ENCODE results near the gene SLC1A4. TPM values are rescaled to one million over a fixed set of nuclear protein-coding genes. Genes with fewer than 3 reads are reported as not detected.

The SLC1A4 gene
- total RNA-seq, 1 donor from 2014 or later = 9.9 TPM

GRCh38 chr2:65055422-65056214 lies 66.4 kb downstream of the SLC1A4 start:
- DNase-seq = no peak

DNA sequence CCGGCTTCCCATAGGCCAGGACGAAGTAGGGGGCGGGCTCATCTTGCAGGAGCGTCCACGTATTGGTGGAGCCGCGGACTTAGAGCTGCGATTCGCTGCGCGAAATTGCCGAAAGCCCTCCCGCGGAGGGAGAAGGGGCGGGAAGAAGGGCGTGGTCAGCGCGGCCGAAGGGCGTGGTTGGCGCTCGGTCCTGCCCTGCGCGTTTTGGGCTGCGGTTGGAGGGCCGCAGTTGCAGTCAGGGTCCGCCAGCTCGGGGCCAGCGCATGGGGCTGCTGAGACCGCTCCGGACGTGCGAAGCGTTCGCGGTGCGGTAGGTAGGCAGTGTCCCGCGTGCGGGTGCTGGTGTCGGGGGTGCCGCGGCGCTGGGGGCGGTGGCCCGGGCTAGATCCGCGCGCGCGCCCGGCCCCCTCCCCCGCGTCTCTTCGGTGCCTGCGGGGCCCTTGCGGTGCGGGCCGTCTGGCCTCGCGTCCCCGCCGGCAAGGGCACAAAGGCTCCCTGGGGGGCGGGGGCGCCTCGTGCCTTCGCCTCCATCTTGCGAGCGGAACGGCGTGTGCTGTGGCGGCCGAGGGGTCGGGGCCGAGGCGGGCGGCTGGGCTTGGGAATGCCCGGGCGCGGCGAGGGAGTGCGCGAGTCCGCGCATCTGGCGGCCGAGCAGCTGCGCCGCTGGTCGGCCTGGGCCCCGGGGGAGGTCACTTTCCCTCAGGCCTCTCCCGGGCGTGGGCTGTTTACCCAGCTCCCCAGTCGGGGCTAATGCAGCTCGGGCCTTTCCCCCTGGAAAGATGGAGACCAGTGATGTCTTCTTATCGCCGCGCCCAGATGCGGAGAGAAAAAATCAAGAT lies 67.2 kb downstream of the SLC1A4 start, which contains the start of gene CEP68:
Gene CEP68, plus strand, starts transcription at position 202 of the 839 bp plus-strand sequence. CDS start 13,029 bp downstream, outside the sequence.
- DNase-seq = peak; percentile 94

GRCh38 chr2:65057054-65057375 lies 67.8 kb downstream of the SLC1A4 start:
- DNase-seq = no peak

GRCh38 chr2:65057391-65058052 lies 68.3 kb downstream of the SLC1A4 start:
- DNase-seq = no peak

DNA sequence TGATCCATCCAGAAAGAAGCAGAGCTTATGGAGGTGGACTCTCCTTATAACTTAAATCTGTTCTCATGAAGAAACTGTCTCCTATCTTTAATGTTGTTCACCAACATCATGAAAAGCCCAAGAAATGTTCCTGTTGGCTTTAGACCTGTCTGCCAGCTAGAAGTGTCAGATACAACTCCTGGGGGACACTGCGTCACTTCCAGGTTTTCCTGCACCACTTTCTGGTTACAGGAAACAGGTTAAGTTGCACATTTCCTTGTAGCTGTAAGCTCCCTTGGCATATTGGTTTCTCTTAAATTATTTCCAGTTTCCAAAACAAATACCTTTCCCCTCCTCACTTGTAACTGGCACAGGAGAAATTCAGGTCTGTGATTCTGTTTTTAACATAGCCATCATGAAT lies 69.9 kb downstream of the SLC1A4 start:
- DNase-seq = no peak

DNA sequence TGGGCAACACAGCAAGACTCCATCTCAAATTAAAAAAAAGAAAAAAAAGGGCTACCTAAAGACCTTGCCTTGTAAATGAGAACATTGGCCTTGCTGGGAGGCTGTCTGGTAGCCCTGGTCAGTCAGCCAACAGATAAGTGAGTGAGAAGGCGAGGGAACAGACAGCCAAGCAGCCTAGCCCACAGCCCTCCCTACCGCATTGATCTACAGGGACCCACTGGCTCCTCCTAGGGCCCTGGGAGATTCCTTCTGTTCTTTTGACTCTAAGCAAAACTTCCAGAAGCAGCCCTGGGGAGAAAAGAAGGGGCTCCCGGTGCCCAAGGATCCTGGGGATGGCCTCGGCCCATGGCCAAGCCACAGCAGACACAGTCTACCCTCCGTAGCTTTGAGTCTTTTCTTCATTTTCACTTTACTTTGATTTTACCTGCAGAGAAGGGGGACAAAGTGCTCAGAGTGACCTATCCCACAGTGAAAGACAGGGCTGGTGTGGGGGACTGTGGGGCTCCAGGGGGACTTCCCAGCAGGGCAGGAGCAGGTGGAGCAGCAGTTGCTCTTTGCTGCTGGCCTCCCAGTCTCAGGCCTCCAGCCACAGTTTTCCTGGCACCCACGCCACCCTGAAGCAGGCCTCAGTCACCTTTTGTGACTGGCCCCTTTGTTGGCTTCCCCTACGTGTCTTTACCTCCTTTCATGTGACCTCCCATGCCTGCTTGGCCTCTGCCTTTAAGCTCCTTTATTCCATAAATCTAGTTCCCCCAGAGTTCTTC lies 72.1 kb downstream of the SLC1A4 start:
- no peak for DNase-seq

DNA sequence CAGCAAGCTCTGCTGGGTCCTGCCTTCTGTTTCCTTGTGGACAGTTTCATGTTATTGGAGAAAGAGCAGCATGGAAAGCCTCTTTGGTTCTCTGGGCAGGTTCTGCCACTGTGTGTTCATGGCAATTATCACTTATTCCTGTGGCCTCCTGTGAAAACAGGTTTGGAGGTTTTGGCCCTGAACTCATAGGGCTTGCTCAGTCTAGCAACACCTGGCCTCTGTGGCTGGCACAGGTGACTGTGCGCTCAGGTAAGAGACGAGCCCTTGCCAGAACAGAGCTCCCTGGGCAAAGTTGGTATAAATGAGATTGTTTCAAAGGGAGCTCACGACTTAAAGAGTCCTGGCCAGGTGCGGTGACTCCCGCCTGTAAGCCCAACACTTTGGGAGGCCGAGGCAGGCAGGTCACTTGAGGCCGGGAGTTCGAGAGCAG lies 72.7 kb downstream of the SLC1A4 start:
- no peak for DNase-seq

DNA sequence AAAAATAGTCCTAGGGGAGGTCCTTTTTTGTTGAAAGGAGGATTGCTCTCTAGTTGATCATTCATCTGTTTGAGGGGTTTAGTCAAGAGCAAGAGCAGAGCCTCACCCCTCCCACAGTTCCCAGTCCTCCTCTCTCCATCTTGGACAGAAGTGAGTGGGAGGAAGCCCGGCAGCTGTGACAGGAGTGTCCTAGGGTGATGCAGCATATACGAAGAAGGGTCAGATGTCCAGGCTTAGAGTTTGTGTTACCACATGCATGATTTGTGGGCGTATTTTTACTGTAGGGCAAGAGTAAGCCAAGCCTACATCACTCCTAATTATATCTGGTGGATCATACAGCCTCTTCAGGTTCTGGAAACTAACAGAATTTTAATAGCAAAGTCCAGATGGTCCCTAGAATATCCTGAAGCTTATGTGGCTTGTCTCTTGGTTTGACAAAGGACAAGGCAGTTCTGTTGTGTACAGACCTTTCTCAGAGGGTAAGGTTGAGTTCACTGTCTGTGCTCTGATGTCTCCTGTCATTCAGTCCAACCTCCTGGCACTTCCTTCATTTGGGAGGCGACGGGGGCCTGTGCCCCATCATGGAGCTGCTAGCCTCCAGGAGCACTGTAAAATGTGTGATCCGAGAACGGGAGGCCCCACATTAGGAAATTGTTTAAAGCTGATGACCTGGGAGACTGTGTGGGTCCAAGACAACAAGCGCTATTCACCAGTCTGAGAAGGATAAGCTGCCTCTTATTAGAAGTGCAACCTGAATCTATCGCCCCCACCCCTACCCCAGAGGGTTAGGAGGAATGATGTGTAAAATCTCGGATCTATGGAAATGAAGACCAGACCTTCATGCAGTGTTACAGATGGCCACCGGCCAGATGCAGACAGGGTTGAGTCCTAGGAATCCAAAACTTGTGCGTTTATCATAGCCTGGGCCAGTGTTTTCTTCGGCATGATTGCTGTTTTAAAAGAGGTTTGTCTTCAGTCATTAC lies 73.9 kb downstream of the SLC1A4 start:
- DNase-seq = no peak

- peak; percentile 34 for DNase-seq
Observed at GRCh38 chr2:65064728-65065552, 75.7 kb downstream of the SLC1A4 start.

DNA sequence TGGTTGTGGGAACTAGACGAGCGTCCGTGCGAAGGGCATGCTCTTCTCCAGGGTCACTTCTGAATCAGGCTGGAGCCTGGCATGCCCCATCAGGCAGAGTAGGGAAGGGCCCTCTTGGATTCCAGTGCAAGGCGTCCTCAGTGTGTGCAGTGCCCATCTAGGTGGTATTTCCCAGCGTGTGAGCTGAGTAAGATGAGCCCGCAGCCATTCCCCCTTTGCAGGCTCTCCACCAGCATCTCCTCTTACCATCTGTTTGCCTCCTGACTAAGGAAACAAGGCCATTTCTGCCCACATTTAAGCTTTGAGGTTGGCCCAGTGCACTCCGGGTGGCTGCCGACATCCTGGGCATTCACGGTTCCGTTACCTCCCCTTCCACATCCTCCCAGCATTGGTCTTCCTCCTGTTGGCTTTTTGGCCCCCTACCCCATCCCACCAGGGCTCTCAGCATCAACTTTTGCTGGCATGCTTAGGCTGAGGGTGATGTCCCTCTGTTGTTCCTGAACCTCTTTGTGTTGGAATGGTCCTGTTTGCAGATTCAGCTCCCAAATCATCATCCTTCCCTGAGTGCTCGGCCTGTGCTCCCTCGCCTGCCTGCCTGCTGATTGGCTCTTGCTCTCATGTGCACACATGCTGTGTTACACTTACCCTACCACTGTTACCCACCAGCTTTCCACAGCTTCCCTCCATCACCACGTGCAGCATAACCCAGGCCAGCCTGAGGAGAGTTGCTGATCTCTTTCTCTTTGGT lies 78.8 kb downstream of the SLC1A4 start:
- DNase-seq = no peak

GRCh38 chr2:65069439-65069824 lies 80.2 kb downstream of the SLC1A4 start:
- DNase-seq = no peak

- no peak for DNase-seq
Observed at GRCh38 chr2:65070172-65070830, 81.1 kb downstream of the SLC1A4 start.

GRCh38 chr2:65070856-65071255 lies 81.7 kb downstream of the SLC1A4 start:
- no peak for DNase-seq

GRCh38 chr2:65071499-65072180 lies 82.4 kb downstream of the SLC1A4 start:
- no peak for DNase-seq

GRCh38 chr2:65072181-65072970 lies 83.2 kb downstream of the SLC1A4 start:
- DNase-seq = no peak
